Measurements from ENCODE around the gene TCEA2. TPM values are rescaled to one million over a fixed set of nuclear protein-coding genes. Genes with fewer than 3 reads are reported as not detected.
"Not testable (repeated sequence)": the region's sequence is repeated elsewhere in the genome, so short reads cannot be mapped to it uniquely, and the experiment has no call there.

The TCEA2 gene
- total RNA-seq, 3 donors from 2014 or later = 4.1 to 46.1 (median 9.5) TPM

DNA sequence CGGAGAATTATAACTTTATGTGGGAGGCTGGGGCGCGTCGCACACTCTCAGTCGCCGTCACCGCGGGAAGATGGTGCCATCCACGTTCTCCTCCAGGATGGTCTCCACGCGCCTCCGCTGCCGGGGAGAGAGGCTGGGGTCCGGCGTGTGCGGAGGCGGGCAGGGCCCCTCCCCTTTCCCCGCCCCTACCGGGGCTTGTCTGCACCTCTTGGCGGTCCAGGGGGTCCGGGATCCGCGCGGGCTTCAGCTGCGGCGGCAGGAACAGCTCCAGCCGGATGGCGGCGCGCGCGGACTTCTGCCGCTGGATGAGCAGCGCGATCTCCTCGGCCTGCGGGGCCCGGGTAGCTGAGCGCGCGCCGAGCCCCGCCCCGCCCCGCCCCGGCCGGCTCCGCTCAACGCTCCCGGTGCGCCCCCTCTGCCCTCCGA, 20.4 kb downstream of the TCEA2 start:
- H3K4me3 ChIP-seq = no peak overlapping the region
- peak; percentile 76 to 84 (median 77) for DNase-seq
- intact Hi-C loops (cut with DNase I, micrococcal nuclease) = no loop called here
- H3K4me1 ChIP-seq (ENCODE audit: low read depth) = peaks cover 18% of the 10 kb centered on the region
- ATAC-seq = peak; percentile 59
- H3K36me3 ChIP-seq (ENCODE audit: low read depth) = no peaks in the 10 kb centered on the region
- TF ChIP-seq CTCF (IDR thresholded peaks at IDR 0.05) = peak; percentile 49
- H3K9me3 ChIP-seq = no peaks in the 10 kb centered on the region

GRCh38 chr20:64083804-64084684, 21.0 kb downstream of the TCEA2 start, which contains the start of gene LKAAEAR1:
TSS of gene LKAAEAR1 (minus strand) at chr20:64084398. CDS start at chr20:64084219, 179 bp downstream.
- no peak within 1 kb of the TSS for H3K4me3 ChIP-seq
- H3K36me3 ChIP-seq (ENCODE audit: low read depth) = no peaks in the 10 kb centered on the region
- no peak for ATAC-seq
- DNase-seq = no peak
- TF ChIP-seq CTCF (IDR thresholded peaks at IDR 0.05) = no peak
- H3K4me1 ChIP-seq (ENCODE audit: low read depth) = peaks cover 14% of the 10 kb centered on the region
- no peaks in the 10 kb centered on the region for H3K9me3 ChIP-seq
- intact Hi-C loops (cut with DNase I, micrococcal nuclease) = no loop called here

- H3K9me3 ChIP-seq = no peaks in the 10 kb centered on the region
- no peak for TF ChIP-seq CTCF (IDR thresholded peaks at IDR 0.05)
- DNase-seq (no peak), ATAC-seq (no peak)
- no peaks in the 10 kb centered on the region for H3K36me3 ChIP-seq (ENCODE audit: low read depth)
- intact Hi-C loops (cut with DNase I, micrococcal nuclease) = no loop called here
- no peak overlapping the region for H3K4me3 ChIP-seq
- H3K4me1 ChIP-seq (ENCODE audit: low read depth) = peaks cover 10% of the 10 kb centered on the region
Observed at GRCh38 chr20:64084685-64085152, 21.7 kb downstream of the TCEA2 start.

DNA sequence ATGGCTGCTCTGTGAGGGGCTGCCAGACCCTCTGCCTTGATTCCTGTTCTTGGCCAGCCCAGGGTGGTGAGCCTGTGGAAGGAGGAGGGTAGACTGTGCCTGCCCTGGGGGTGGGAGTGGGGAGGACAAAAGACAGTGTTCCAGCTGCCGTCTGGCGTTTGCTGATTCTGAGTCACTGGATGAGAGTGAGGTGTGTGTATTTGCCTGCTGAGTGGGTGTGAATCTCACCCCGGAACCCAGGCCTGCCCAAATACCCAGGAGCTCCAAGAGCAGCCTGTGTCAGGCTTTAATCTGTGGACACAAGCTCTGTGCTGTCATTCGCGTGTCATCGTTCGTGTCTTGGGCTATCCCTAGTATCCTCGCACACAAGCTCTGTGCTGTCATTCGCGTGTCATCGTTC, 23.8 kb downstream of the TCEA2 start:
- TF ChIP-seq CTCF (IDR thresholded peaks at IDR 0.05) = no peak
- DNase-seq (no peak), ATAC-seq (no peak)
- peaks cover 7% of the 10 kb centered on the region for H3K4me1 ChIP-seq (ENCODE audit: low read depth)
- H3K9me3 ChIP-seq = no peaks in the 10 kb centered on the region
- intact Hi-C loops (cut with DNase I, micrococcal nuclease) = no loop called here
- no peaks in the 10 kb centered on the region for H3K36me3 ChIP-seq (ENCODE audit: low read depth)
- H3K4me3 ChIP-seq = no peak overlapping the region

GRCh38 chr20:64087226-64087825, 24.3 kb downstream of the TCEA2 start:
- H3K9me3 ChIP-seq; DNase-seq; intact Hi-C loops (cut with DNase I, micrococcal nuclease); H3K4me1 ChIP-seq (ENCODE audit: low read depth); ATAC-seq; H3K4me3 ChIP-seq; H3K36me3 ChIP-seq (ENCODE audit: low read depth): not testable (repeated sequence)

DNA sequence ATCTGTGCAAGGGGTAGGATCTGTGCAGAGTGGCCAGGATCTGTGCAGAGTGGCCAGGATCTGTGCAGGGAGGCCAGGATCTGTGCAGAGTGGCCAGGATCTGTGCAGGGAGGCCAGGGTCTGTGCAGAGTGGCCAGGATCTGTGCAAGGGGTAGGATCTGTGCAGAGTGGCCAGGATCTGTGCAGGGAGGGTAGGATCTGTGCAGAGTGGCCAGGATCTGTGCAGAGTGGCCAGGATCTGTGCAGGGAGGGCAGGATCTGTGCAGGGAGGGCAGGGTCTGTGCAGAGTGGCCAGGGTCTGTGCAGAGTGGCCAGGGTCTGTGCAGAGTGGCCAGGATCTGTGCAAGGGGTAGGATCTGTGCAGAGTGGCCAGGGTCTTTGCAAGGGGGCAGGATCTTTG, 25.6 kb downstream of the TCEA2 start:
- H3K36me3 ChIP-seq (ENCODE audit: low read depth); DNase-seq; intact Hi-C loops (cut with DNase I, micrococcal nuclease); H3K9me3 ChIP-seq; ATAC-seq; H3K4me1 ChIP-seq (ENCODE audit: low read depth); H3K4me3 ChIP-seq: not testable (repeated sequence)
